Head of caudate nucleus (tissue), 42 donors: ENCODE measurements around the gene EFHD1.

Experiments
- DNase-seq, 42 donors: peaks; one replicate each; pipeline versions ENCODE4 v3.0.0 to v3.0.0-alpha.2; 2020 to 2021; ENCODE audit warnings: mixed read lengths in 7 of 42
- intact Hi-C: fragments of 100-400 bp; cut with DNase I; formaldehyde crosslinking; loops from one replicate; pipeline ENCODE4 v1.15.0; 2022

The EFHD1 gene

GRCh38 chr2:232641153-232641848, 7.9 kb downstream of the EFHD1 start:
- DNase-seq: no peak
- intact Hi-C loops: no loop called here

GRCh38 chr2:232643147-232643425, 9.7 kb downstream of the EFHD1 start:
- intact Hi-C loops: no loop called here

GRCh38 chr2:232643813-232644347, 10.5 kb downstream of the EFHD1 start:
- intact Hi-C loops: no loop called here
- DNase-seq: no peak

More at GRCh38 chr2:232643147-232643425, 9.7 kb downstream of the EFHD1 start:
- DNase-seq: no peak

- intact Hi-C loops: no loop called here
- no peak for DNase-seq
Observed at GRCh38 chr2:232645061-232645460, 11.7 kb downstream of the EFHD1 start.

- intact Hi-C loops: no loop called here
- DNase-seq: no peak
Observed at GRCh38 chr2:232646726-232647125, 13.3 kb downstream of the EFHD1 start.

GRCh38 chr2:232647261-232647660, 13.9 kb downstream of the EFHD1 start:
- intact Hi-C loops: no loop called here
- DNase-seq: no peak

- DNase-seq: no peak
- intact Hi-C loops: no loop called here
Observed at GRCh38 chr2:232649033-232649432, 15.6 kb downstream of the EFHD1 start.

- DNase-seq: no peak
- intact Hi-C loops: no loop called here
Observed at GRCh38 chr2:232652505-232652851, 19.1 kb downstream of the EFHD1 start.

GRCh38 chr2:232653441-232653840, 20.0 kb downstream of the EFHD1 start:
- intact Hi-C loops: no loop called here
- DNase-seq: peak in 7 of 42 donors; percentile 23 to 54 (median 42)

- DNase-seq: peak in 8 of 42 donors; percentile 13 to 48 (median 42)
- intact Hi-C loops: no loop called here
Observed at GRCh38 chr2:232655392-232655791, 22.0 kb downstream of the EFHD1 start.

- no peak for DNase-seq
- intact Hi-C loops: no loop called here
Observed at GRCh38 chr2:232658217-232658785, 24.9 kb downstream of the EFHD1 start.

GRCh38 chr2:232659359-232659758, 26.0 kb downstream of the EFHD1 start:
- intact Hi-C loops: no loop called here

GRCh38 chr2:232662486-232663260, 29.3 kb downstream of the EFHD1 start:
- intact Hi-C loops: loop anchor here (10.0 kb wide), 1 partner anchor 58 kb away; no protein-coding TSS in a partner anchor

More at GRCh38 chr2:232659359-232659758, 26.0 kb downstream of the EFHD1 start:
- no peak for DNase-seq

GRCh38 chr2:232666051-232666805, 32.8 kb downstream of the EFHD1 start:
- peak in 1 of 42 donors; percentile 11 for DNase-seq
- intact Hi-C loops: loop anchor here (10.0 kb wide), 1 partner anchor 61 kb away; no protein-coding TSS in a partner anchor

More at GRCh38 chr2:232662486-232663260, 29.3 kb downstream of the EFHD1 start:
- DNase-seq: no peak

- intact Hi-C loops: loop anchor here (10.0 kb wide), 1 partner anchor 63 kb away; no protein-coding TSS in a partner anchor
- DNase-seq: peak in 25 of 42 donors; percentile 27 to 84 (median 56)
Observed at GRCh38 chr2:232667989-232668583, 34.7 kb downstream of the EFHD1 start.

- peak in 33 of 42 donors; percentile 14 to 80 (median 47) for DNase-seq
- intact Hi-C loops: loop anchor here (10.0 kb wide), 1 partner anchor 64 kb away; no protein-coding TSS in a partner anchor
Observed at GRCh38 chr2:232668805-232669444, 35.5 kb downstream of the EFHD1 start.

GRCh38 chr2:232672588-232672987, 39.2 kb downstream of the EFHD1 start:
- peak in 2 of 42 donors; percentile 6 to 16 for DNase-seq
- intact Hi-C loops: no loop called here

- intact Hi-C loops: no loop called here
- no peak for DNase-seq
Observed at GRCh38 chr2:232674491-232674890, 41.1 kb downstream of the EFHD1 start.
